ENCODE measurements around the gene SIX4.

- no peak for TF ChIP-seq CTCF (conservative IDR thresholded peaks at IDR 0.05)
- no peak for TF ChIP-seq ZFX (IDR thresholded peaks at IDR 0.05)
Measured at GRCh38 chr14:60665177-60665550, 59.0 kb downstream of the SIX4 start.

All from C4-2B (cell line).